NCI-H1105 (cell line): Measurements from ENCODE around the gene UBE2R2.
"Not testable (repeated sequence)": the region's sequence is repeated elsewhere in the genome, so short reads cannot be mapped to it uniquely, and the experiment has no call there.

Experiments used
- DNase-seq: peaks from one replicate; lab custom pipeline; 2025; lab: John Stamatoyannopoulos, UW

UBE2R2 gene

GRCh38 chr9:33816327-33817252, at the start of gene UBE2R2:
UBE2R2 (plus strand) TSS chr9:33817160; CDS start chr9:33817758, 598 bp downstream.
- peak; percentile 85 for DNase-seq

DNA sequence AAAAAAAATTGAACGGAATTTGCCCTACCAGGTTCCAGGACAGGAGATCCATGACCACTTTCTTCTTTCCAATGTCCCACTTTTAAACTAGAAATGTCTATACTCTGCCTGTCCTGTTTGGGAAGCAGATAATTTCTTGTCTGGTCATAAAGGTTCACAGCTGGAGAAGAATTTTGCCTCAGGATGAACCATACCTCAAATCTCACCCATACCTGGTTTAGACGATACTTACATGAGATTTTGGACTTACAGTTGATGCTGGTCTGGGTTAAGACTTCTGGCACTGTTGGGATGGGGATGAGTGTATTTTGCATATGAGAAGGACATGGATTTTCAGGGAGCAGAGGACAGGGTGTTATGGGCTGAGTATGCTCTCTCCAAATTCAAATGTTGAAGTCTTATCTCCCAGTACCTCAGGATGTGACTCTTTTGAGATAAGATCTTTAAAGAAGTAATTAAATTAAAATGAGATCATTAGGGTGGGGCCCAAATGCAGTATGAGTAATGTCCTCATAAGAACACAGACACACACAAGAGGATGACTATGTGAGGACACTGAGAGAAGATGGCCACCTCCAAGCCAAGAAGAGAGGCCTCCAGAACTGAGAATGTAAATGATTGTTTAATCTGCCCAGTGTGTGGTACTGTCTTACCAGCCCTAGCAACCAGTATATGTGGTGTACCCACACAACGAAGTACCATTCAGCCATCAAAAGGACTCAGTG, 46.6 kb upstream of the UBE2R2 start:
- not testable (repeated sequence) for DNase-seq

DNA sequence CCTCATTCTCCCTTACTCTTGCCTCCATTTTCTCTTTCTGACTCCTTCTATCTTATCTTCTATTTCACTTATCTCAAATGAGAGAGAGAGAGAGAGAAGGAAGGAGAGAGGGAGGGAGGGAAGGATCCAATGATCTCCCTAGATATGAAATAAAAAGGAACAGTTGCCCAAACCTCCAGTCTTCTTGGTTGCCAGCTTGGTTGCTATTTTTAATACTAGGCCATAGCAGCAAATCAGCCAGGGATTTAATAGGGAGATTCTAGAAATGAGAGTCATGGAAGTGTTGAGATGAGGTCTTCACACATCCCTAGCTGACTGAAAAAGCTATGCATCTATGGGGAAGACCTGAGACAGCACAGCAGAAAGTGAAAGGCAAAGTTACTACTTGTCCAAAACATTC, 43.8 kb upstream of the UBE2R2 start:
- DNase-seq = not testable (repeated sequence)

DNA sequence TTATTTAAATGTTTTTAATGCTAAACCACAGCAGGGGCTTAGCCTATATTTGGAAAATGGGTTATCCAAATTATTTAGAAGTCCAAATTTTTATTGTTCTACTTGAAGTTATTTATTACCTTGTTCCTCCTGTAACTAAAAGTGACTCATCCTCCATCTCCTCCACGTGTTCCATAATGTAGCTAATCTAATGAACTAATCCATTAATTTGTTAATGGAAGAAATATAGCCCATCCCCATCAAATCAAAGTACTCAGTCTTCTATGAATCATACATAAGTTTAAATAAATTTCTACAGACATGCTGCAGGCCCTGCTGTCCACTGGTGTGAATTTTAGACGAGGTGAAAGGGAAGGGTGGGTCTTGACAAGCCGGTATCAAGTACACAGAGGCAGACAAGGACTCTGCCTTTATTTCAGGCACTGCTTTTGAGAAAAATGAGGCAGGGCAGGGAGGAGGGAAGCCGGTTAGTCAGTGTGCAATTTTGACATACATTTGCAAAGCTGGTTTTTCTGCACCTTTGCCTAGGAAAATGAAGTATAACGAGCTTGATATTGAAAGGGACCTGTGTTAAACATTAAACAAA, 42.8 kb upstream of the UBE2R2 start:
- not testable (repeated sequence) for DNase-seq

DNA sequence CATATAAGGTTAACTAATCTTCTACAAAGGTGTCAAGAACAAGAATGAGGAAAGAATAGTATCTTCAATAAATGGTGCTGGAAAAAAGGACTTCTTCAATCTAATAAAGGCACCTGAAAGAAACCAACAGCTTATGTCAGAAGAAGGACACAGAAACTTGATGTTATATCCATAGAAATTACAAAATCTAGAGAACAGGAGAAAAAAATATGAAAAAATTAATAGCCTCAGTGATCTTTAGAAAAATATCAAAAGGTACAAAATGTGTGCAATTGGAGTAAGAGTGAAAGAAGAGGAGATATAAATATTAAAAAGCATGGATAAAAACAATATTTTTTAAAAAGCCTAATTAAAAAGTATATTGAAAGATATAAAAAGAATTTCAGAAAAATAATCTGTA, 40.4 kb upstream of the UBE2R2 start:
- no peak for DNase-seq

GRCh38 chr9:33778700-33779351, 38.1 kb upstream of the UBE2R2 start:
- DNase-seq = peak; percentile 50

DNA sequence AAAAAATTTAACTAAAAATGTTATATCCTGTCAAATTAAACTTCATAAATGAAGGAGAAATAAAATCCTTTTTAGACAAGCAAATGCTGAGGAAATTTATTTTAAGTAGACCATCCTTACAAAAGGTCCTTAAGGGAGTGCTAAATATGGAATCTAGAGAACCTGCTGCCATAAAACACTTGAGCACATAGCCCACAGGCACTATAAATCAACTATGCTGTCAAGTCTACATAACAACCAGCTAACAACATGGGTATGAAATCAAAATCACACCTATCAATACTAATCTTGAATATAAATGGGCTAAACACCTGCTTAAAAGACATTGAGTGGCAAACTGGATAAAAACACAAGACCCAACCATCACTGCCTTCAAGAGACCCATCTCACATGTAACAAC, 36.7 kb upstream of the UBE2R2 start:
- DNase-seq = peak; percentile 3

DNA sequence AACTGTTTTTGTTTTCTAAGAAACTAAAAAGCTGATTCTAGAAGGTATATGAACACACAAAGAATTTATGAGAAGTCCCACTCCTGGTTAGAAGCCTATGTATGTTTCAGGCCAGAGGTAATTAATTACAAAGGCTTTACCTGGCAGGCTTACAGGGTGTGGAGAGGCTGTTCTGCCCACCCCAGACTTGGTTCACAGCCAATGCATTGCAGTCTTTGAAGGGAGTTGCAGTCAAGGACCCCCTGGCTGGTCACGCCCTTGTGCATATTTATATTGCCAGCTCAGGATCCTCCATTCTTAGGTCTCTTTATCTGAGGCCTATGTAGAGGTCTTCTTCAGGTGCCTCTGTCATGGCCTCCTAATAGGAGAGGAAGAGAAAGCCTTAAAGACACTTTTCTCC, 35.2 kb upstream of the UBE2R2 start:
- DNase-seq = peak; percentile 39

- DNase-seq = no peak
These were observed 34.4 kb upstream of the UBE2R2 start for GRCh38 chr9:33782395-33783152.

GRCh38 chr9:33785914-33786313, 31.0 kb upstream of the UBE2R2 start:
- DNase-seq = no peak

GRCh38 chr9:33786681-33787080, 30.3 kb upstream of the UBE2R2 start:
- DNase-seq = no peak

GRCh38 chr9:33787839-33788238, 29.1 kb upstream of the UBE2R2 start:
- no peak for DNase-seq

DNA sequence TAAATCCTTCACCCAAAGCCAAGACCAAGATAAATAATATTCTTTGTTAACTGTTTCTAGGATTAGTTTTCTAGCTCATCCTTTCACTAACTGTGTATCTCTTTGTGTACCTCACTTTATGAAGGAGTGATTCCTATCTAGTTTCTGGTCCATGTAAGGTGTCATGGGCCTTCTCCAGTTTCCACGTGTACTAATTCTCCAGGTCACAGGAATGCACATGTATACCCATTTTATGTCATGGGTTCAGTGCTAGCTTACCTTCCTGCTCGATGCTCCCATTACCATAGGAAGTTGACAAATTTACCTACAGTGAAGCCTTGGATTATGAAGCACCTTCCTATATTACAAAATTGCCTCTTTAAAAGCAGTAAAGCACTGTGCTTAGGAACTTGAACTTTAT, 27.5 kb upstream of the UBE2R2 start:
- DNase-seq = not testable (repeated sequence)

- DNase-seq = no peak
These were observed 25.8 kb upstream of the UBE2R2 start for GRCh38 chr9:33791117-33791516.

- not testable (repeated sequence) for DNase-seq
These were observed 23.5 kb upstream of the UBE2R2 start for GRCh38 chr9:33793496-33793895.

DNA sequence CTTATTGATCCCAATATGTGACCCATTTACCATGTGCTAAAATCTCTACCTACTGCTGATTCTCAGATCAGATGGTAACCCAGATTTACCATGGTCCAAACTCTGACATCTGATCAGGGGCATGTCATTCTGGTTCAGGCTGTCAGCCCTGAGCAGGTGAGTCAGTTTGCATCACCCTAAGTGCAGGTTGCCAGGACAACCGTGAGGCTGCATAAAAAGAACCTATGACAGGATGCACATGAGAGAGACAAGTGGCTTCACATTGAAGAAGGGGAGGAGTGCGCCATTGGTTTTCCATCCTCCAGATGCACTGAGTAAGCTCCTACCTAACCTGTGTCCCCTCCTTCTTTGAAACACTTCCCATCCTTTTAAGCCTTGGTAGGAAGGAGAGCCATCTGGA, 22.4 kb upstream of the UBE2R2 start:
- no peak for DNase-seq

GRCh38 chr9:33795281-33795680, 21.7 kb upstream of the UBE2R2 start, which contains the start of gene PRSS3:
PRSS3 (plus strand) TSS chr9:33795561; CDS start chr9:33795574, 13 bp downstream.
- no peak for DNase-seq

DNA sequence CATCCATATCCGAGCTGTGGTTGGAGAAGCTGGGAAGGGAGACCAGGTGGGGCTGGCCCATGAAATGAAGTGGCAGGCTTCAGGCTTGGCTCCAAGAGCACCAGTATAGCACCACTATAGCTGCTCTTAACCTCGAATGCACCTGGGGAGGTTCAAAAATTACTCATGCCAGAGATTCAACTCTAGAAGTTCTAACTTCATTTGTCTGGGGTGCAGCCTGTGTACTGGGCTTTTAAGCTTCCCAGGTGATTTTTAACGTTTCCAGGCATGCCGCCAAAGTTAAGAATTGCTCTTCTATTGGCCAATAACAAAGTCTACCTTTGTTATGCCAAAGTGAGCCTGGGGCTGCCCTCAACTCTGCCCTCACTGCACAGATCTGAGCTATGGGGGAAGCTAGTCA, 21.1 kb upstream of the UBE2R2 start:
- no peak for DNase-seq

DNA sequence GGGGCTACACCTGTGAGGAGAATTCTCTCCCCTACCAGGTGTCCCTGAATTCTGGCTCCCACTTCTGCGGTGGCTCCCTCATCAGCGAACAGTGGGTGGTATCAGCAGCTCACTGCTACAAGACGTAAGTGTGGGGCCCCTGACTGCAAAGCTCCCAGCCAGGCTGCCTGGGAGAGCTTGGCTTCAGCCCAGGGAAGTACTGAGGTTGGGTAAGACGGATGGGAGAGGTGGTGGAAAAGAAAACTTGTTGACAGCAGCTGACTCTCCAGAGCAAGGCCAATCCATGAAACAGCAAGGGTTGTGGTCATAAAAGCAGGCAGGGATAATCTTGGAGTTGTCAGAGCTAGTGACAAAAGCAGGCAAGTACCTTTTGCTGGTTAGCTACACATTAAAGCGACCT, 20.3 kb upstream of the UBE2R2 start:
- not testable (repeated sequence) for DNase-seq

GRCh38 chr9:33797837-33798236, 19.1 kb upstream of the UBE2R2 start:
- no peak for DNase-seq

DNA sequence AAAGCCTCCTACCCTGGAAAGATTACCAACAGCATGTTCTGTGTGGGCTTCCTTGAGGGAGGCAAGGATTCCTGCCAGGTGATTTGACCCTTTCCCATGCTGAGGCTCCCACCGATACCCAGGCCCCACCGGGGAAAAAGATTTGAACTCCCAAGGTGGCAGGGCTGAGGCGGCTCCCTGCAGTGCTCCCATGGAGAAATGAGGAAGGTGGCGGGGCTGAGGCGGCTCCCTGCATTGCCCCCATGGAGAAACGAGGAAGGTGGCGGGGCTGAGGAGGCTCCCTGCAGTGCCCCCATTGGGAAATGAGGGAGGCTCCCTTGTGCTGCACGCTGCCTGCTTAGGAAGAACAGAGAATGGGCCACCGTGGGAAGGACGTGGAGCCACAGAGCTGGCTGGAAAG, 18.4 kb upstream of the UBE2R2 start:
- no peak for DNase-seq
